Activated T-helper 17 cell treated with anti-CD3 and anti-CD28 coated beads, Interleukin-2, amount 50 U/mL, for 72 hours (primary cell): Measurements from ENCODE around the gene NHLH1. TPM values are rescaled to one million over a fixed set of nuclear protein-coding genes. Genes with fewer than 3 reads are reported as not detected.
A peak's percentile ranks its signal among the peaks of the same experiment; 100 is the strongest.

Source experiments
- ATAC-seq: fragments of 150-1000 bp; cut with Tn5 transposase; replicated peaks from 2 replicates; pipeline ENCODE4 v1.10.0; 2021; ENCODE audit warnings: mild to moderate bottlenecking, moderate library complexity
- H3K27ac Mint-ChIP-seq: one replicate; pipeline ENCODE4 v1.8.0; 2022; ENCODE audit warnings: mixed read lengths
- H3K27me3 Mint-ChIP-seq: one replicate; pipeline ENCODE4 v1.8.0; 2022; ENCODE audit warnings: mixed read lengths
- H3K36me3 Mint-ChIP-seq: one replicate; pipeline ENCODE4 v1.8.0; 2022; ENCODE audit warnings: low read depth, mild to moderate bottlenecking, mixed read lengths
- H3K4me1 Mint-ChIP-seq: one replicate; pipeline ENCODE4 v1.8.0; 2022; ENCODE audit warnings: mixed read lengths
- H3K4me3 Mint-ChIP-seq: one replicate; pipeline ENCODE4 v1.8.0; 2022; ENCODE audit warnings: mild to moderate bottlenecking, mixed read lengths
- H3K9me3 Mint-ChIP-seq: one replicate; pipeline ENCODE4 v1.8.0; 2022; ENCODE audit warnings: mixed read lengths
- total RNA-seq, 2 donors: library from RNA; stranded (reverse); gene quantifications; one replicate each; pipeline ENCODE4 v1.2.3, GENCODE V29; 2022

The NHLH1 gene
- total RNA-seq, 2 donors from 2014 or later: 1.0 to 1.1 TPM

- no peak for ATAC-seq
- Mint-ChIP-seq H3K9me3 (no peaks in the 10 kb centered on the region), H3K36me3 (no peaks in the 10 kb centered on the region), H3K4me1 (no peaks in the 10 kb centered on the region), H3K4me3 (no peak overlapping the region), H3K27me3 (no peaks in the 10 kb centered on the region), H3K27ac (no peak overlapping the region)
These were observed 52.9 kb downstream of the NHLH1 start for GRCh38 chr1:160419838-160420169.

DNA sequence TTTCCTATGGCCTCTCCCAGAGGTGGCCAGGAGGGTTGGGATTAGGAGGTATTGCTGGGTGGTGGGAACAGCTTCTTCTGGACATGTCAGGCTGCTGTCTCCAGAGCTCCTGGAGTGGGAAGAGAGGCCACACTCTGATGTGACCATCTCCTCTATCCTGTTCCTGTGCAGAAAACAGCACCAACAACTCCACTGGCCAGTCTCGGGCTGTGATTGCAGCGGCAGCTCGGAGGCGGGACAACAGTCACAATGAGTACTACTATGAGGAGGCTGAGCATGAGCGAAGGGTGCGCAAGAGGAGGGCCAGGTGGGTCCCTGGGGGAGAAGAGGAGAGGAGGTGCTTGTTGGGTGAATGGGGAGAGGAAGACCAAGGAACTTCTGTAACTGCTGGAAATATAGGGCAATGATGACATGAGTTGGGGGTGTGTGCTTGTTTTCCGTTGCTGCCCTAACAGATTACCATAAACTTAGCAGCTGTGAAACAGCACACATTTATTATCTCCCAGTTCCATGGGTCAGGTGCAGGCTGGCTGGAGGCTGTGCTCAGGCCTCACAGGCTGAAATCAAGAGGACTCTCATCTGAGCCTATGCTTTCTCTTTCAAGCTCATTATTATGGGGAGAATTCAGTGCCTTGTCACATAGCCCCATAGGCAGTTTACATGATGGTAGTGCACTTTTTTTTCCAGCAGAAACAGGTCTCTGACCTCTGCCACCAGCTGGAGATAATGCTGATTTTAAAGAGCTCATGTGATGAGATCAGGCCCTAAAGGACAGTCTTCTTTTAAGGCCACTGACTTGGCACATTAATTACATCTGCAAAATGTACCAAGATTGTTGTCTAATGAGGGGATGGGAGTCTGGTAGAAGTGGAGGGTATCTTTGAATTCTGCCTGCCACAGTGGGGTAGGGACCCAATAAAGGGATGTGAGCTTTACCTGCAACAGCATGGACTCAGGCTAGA is 54.3 kb downstream of the NHLH1 start:
- Mint-ChIP-seq H3K9me3 (no peaks in the 10 kb centered on the region), H3K27me3 (no peaks in the 10 kb centered on the region), H3K4me1 (no peaks in the 10 kb centered on the region), H3K36me3 (no peaks in the 10 kb centered on the region), H3K27ac (peak overlapping the region; percentile 18), H3K4me3 (no peak overlapping the region)
- ATAC-seq: no peak

GRCh38 chr1:160421881-160422280 is 55.0 kb downstream of the NHLH1 start:
- ATAC-seq: no peak
- Mint-ChIP-seq H3K27me3 (no peaks in the 10 kb centered on the region), H3K27ac (no peak overlapping the region), H3K4me3 (no peak overlapping the region), H3K4me1 (no peaks in the 10 kb centered on the region), H3K9me3 (no peaks in the 10 kb centered on the region), H3K36me3 (no peaks in the 10 kb centered on the region)

Other genes starting within 250 kb of the NHLH1 start
- gene ATP1A4, start 215.5 kb upstream of the NHLH1 start, total RNA-seq: under 1 TPM in 1 of 2 donors, not detected in 1; 0.48 TPM
- not detected for gene CASQ1, start 176.5 kb upstream of the NHLH1 start, total RNA-seq
- gene PEA15, start 161.7 kb upstream of the NHLH1 start, total RNA-seq: 10 to 100 TPM; 48.7 to 49.4 TPM
- 100 to 1,000 TPM; 126 to 175 TPM for gene DCAF8, start 104.5 kb upstream of the NHLH1 start, total RNA-seq
- 10 to 100 TPM; 48.3 to 61.4 TPM for gene PEX19, start 81.9 kb upstream of the NHLH1 start, total RNA-seq
- gene COPA, start 23.8 kb upstream of the NHLH1 start, total RNA-seq: 100 to 1,000 TPM; 136 to 178 TPM
- 10 to 100 TPM; 58.7 to 67.4 TPM for gene NCSTN, start 23.7 kb upstream of the NHLH1 start, total RNA-seq
- not detected for gene VANGL2, start 33.5 kb downstream of the NHLH1 start, total RNA-seq
- 10 to 100 TPM; 17.4 to 28.6 TPM for gene SLAMF6, start 156.2 kb downstream of the NHLH1 start, total RNA-seq
- 10 to 100 TPM; 15.7 to 37.3 TPM for gene CD84, start 212.4 kb downstream of the NHLH1 start, total RNA-seq